H1 (cell line): Measurements from ENCODE around the gene LHFPL2. TPM values are rescaled to one million over a fixed set of nuclear protein-coding genes. Genes with fewer than 3 reads are reported as not detected.

Experiments used
- CTCF ChIA-PET: fragments of 300-600 bp; sonication (Branson Sonifier 250); formaldehyde crosslinking; loops from one replicate; lab custom pipeline; 2021; ENCODE audit not compliant: partially characterized antibody; lab: Charles Lee
- POLR2A ChIA-PET: fragments of 300-600 bp; sonication (Branson Sonifier 250); formaldehyde crosslinking; loops from one replicate; lab custom pipeline; 2021; ENCODE audit warnings: inconsistent platforms; ENCODE audit not compliant: partially characterized antibody; lab: Charles Lee
- DNase-seq, 2 experiments: peaks; one replicate each; pipeline versions ENCODE4 v3.0.0 to v3.0.0-alpha.2; 2010 to 2022; ENCODE audit warnings: low spot score in 2 of 2, low read depth in 1 of 2, mixed read lengths in 1 of 2
- FAIRE-seq: peaks from 2 replicates; lab custom pipeline; 2011; peaks lifted over from hg19 to GRCh38; lab: Jason Lieb, UNC
- H2AFZ ChIP-seq: 2 replicates; pipeline ENCODE4 v1.8.1; 2012; ENCODE audit warnings: low read length, inconsistent platforms
- H2AK5ac ChIP-seq: 2 replicates; pipeline ENCODE4 v1.6.1; 2013; ENCODE audit warnings: low read depth, low read length
- H2BK120ac ChIP-seq: replicated peaks from 2 replicates; pipeline ENCODE3; 2013; ENCODE audit warnings: low read depth, low read length, inconsistent platforms
- H2BK12ac ChIP-seq: 2 replicates; pipeline ENCODE4 v1.6.1; 2013; ENCODE audit warnings: low read depth, low read length
- H2BK15ac ChIP-seq: 2 replicates; pipeline ENCODE4 v1.6.1; 2013; ENCODE audit warnings: low read length
- H2BK20ac ChIP-seq: 2 replicates; pipeline ENCODE4 v1.6.1; 2013; ENCODE audit warnings: low read length
- H2BK5ac ChIP-seq: 2 replicates; pipeline ENCODE4 v1.6.1; 2013; ENCODE audit warnings: low read depth, low read length
- H3K14ac ChIP-seq: 2 replicates; pipeline ENCODE4 v1.6.1; 2013; ENCODE audit warnings: inconsistent platforms; ENCODE audit not compliant: insufficient read length
- H3K18ac ChIP-seq: 2 replicates; pipeline ENCODE4 v1.6.1; 2013; ENCODE audit warnings: low read length; ENCODE audit errors: extremely low read depth
- H3K23ac ChIP-seq: 2 replicates; pipeline ENCODE4 v1.6.1; 2013; ENCODE audit warnings: inconsistent platforms; ENCODE audit not compliant: insufficient read length
- H3K23me2 ChIP-seq: 2 replicates; pipeline ENCODE4 v1.6.1; 2013; ENCODE audit warnings: low read depth, low read length
- H3K27ac ChIP-seq: 2 replicates; pipeline ENCODE4 v1.6.1; 2011; ENCODE audit warnings: low read depth, low read length, inconsistent platforms
- H3K27me3 ChIP-seq, 4 experiments: replicated peaks in 1 of 4; 1 replicate in 1 of 4; 2 replicates in 3 of 4; pipeline versions ENCODE4 v1.6.1 to v1.8.1; 2011 to 2013; ENCODE audit warnings: low read length in 3 of 4, mild to moderate bottlenecking in 3 of 4, inconsistent platforms in 2 of 4, mixed read lengths in 2 of 4, moderate library complexity in 1 of 4; ENCODE audit not compliant: control insufficient read depth in 3 of 4, insufficient read depth in 3 of 4; ENCODE audit errors: extremely low read depth in 1 of 4
- H3K36me3 ChIP-seq, 4 experiments: 2 replicates each; pipeline versions ENCODE4 v1.6.1 to v1.8.1; 2011 to 2013; ENCODE audit warnings: mild to moderate bottlenecking in 4 of 4, low read length in 3 of 4, moderate library complexity in 2 of 4, control low read depth in 1 of 4, inconsistent platforms in 1 of 4; ENCODE audit not compliant: insufficient read depth in 4 of 4, control insufficient read depth in 2 of 4
- H3K4ac ChIP-seq: replicated peaks from 2 replicates; pipeline ENCODE3; 2013; ENCODE audit warnings: low read length, low read depth, mixed read lengths, inconsistent platforms; ENCODE audit not compliant: insufficient read length
- H3K4me1 ChIP-seq, 4 experiments: replicated peaks in 1 of 4; 1 replicate in 1 of 4; 2 replicates in 3 of 4; pipeline versions ENCODE4 v1.6.1 to v1.8.1; 2011 to 2013; ENCODE audit warnings: low read length in 3 of 4, inconsistent platforms in 2 of 4, mixed read lengths in 1 of 4; ENCODE audit not compliant: insufficient read depth in 4 of 4, control insufficient read depth in 3 of 4
- H3K4me2 ChIP-seq, 2 experiments: 2 replicates each; pipeline versions ENCODE4 v1.6.1 to v1.8.1; 2011 to 2013; ENCODE audit warnings: low read depth in 2 of 2, low read length in 2 of 2, control low read depth in 1 of 2, inconsistent platforms in 1 of 2, mild to moderate bottlenecking in 1 of 2; ENCODE audit not compliant: insufficient read depth in 1 of 2
- H3K4me3 ChIP-seq, 4 experiments: fragments of 200-600, 300-600 bp in 1 of 4; sonication (generic), shearing (Covaris generic), sonication (Bioruptor Twin) in 1 of 4; 2 replicates each; pipeline versions ENCODE4 v1.5.1 to v1.8.1; 2011 to 2016; ENCODE audit warnings: low read length in 4 of 4, low read depth in 3 of 4, control low read depth in 2 of 4, inconsistent platforms in 2 of 4, mild to moderate bottlenecking in 2 of 4, mixed read lengths in 1 of 4, moderate library complexity in 1 of 4; ENCODE audit not compliant: insufficient read depth in 2 of 4; ENCODE audit errors: extremely low read depth in 1 of 4
- H3K56ac ChIP-seq: replicated peaks from 2 replicates; pipeline ENCODE3; 2013; ENCODE audit warnings: low read depth, mild to moderate bottlenecking, mixed read lengths, low read length, inconsistent platforms; ENCODE audit not compliant: insufficient read length
- H3K79me1 ChIP-seq: 2 replicates; pipeline ENCODE4 v1.6.1; 2013; ENCODE audit warnings: low read depth, low read length, control low read depth
- H3K79me2 ChIP-seq, 2 experiments: 2 replicates each; pipeline versions ENCODE4 v1.6.1 to v1.8.1; 2012 to 2013; ENCODE audit warnings: low read length in 2 of 2, mild to moderate bottlenecking in 2 of 2, inconsistent platforms in 1 of 2; ENCODE audit not compliant: insufficient read depth in 2 of 2, control insufficient read depth in 1 of 2
- H3K9ac ChIP-seq, 4 experiments: replicated peaks in 1 of 4; 1 replicate in 1 of 4; 2 replicates in 3 of 4; pipeline versions ENCODE4 v1.6.1 to v1.8.1; 2011 to 2013; ENCODE audit warnings: low read depth in 3 of 4, low read length in 3 of 4, control low read depth in 2 of 4, mild to moderate bottlenecking in 2 of 4, moderate library complexity in 2 of 4, inconsistent platforms in 1 of 4; ENCODE audit errors: extremely low read depth in 1 of 4
- H3K9me3 ChIP-seq, 2 experiments: 2 replicates each; pipeline versions ENCODE4 v1.6.1 to v1.8.1; 2012 to 2013; ENCODE audit warnings: mild to moderate bottlenecking in 2 of 2, moderate library complexity in 2 of 2, control low read depth in 1 of 2, inconsistent platforms in 1 of 2, low read depth in 1 of 2, low read length in 1 of 2, mixed read lengths in 1 of 2; ENCODE audit not compliant: insufficient read depth in 2 of 2
- H4K20me1 ChIP-seq, 2 experiments: replicated peaks in 1 of 2; 2 replicates each; pipeline versions ENCODE3 to v1.8.1; 2011 to 2013; ENCODE audit warnings: inconsistent platforms in 2 of 2, low read length in 2 of 2, mild to moderate bottlenecking in 1 of 2; ENCODE audit not compliant: insufficient read depth in 2 of 2, control insufficient read depth in 1 of 2
- H4K5ac ChIP-seq: 2 replicates; pipeline ENCODE4 v1.6.1; 2013; ENCODE audit warnings: low read length, low read depth, mixed read lengths, inconsistent platforms; ENCODE audit not compliant: insufficient read length
- H4K8ac ChIP-seq: 2 replicates; pipeline ENCODE4 v1.8.0; 2013; ENCODE audit warnings: mild to moderate bottlenecking, moderate library complexity, low read length, inconsistent platforms; ENCODE audit not compliant: insufficient read depth; ENCODE audit errors: extremely low read depth
- H4K91ac ChIP-seq: replicated peaks from 2 replicates; pipeline ENCODE3; 2013; ENCODE audit warnings: low read length, mixed read lengths, inconsistent platforms; ENCODE audit not compliant: insufficient read length
- BRCA1 ChIP-seq: IDR thresholded peaks from 2 replicates; pipeline ENCODE4 v1.6.1; 2012; ENCODE audit warnings: low read depth, low read length, improper control_type of control experiment
- CEBPB ChIP-seq: IDR thresholded peaks from 2 replicates; pipeline ENCODE4 v1.6.1; 2012; ENCODE audit warnings: low read depth, low read length
- CHD1 ChIP-seq: IDR thresholded peaks from 2 replicates; pipeline ENCODE4 v1.6.1; 2012; ENCODE audit warnings: low read depth, low read length, improper control_type of control experiment
- SAP30 ChIP-seq: fragments of 300-600 bp; sonication (generic); IDR thresholded peaks from 2 replicates; pipeline ENCODE4 v1.7.1; 2012; ENCODE audit warnings: low read length, moderate library complexity, mild to moderate bottlenecking, inconsistent platforms; ENCODE audit not compliant: insufficient read depth, insufficient replicate concordance
- SIN3A ChIP-seq, 2 experiments: IDR thresholded peaks in 1 of 2; conservative IDR thresholded peaks in 1 of 2; 2 replicates each; pipeline ENCODE4 v1.6.1; 2011 to 2012; ENCODE audit warnings: low read length in 2 of 2, improper control_type of control experiment in 1 of 2, low read depth in 1 of 2, mild to moderate bottlenecking in 1 of 2
- whole genome bisulfite sequencing, 2 experiments: shearing (Covaris generic) in 1 of 2; methylation state at CpG; one replicate each; pipeline versions ENCODE4 v1.1.6 to v1.1.7; 2013 to 2015; ENCODE audit warnings: low lambda C conversion rate in 2 of 2, mixed read lengths in 2 of 2, inconsistent platforms in 1 of 2, low coverage in 1 of 2, missing lambda C conversion rate in 1 of 2; ENCODE audit not compliant: insufficient replicate concordance in 2 of 2, insufficient coverage in 1 of 2, insufficient read length in 1 of 2; ENCODE audit errors: extremely low coverage in 1 of 2, missing lambda C conversion rate in 1 of 2; 5-methylcytosine and 5-hydroxymethylcytosine counted together
- polyA plus RNA-seq, 7 experiments: library from polyadenylated mRNA; depleted of rRNA in 3 of 7; stranded (reverse) in 5 of 7; unstranded in 2 of 7; fragments of >200 nt in 5 of 7; fragments of 200-250 nt in 2 of 7; gene quantifications; 1 replicate in 5 of 7; 2 replicates in 1 of 7; 4 replicates in 1 of 7; pipeline versions ENCODE4 v1.2.1 to v1.2.3, GENCODE V29; 2011 to 2013; ENCODE audit warnings: missing spikeins in 2 of 7, mixed read lengths in 2 of 7
- total RNA-seq: library from RNA; stranded (reverse); fragmentation: NEBNext Ultra II Directional; extraction: Animal tissue kit (Norgen Biotek cat#: 25700); gene quantifications from 2 replicates; pipeline ENCODE4 v1.2.1, GENCODE V29; 2021

LHFPL2 gene
- total and polyA plus RNA-seq, 2 of the 8 experiments (the other 6 are each of a cell fraction or from before 2014, with no cell fraction given): 9.6 to 43.0 TPM

GRCh38 chr5:78628270-78628992, 20.1 kb downstream of the LHFPL2 start:
- FAIRE-seq (no peak), DNase-seq (no peak)
- Histone ChIP-seq H3K79me2 (peaks cover 0 to 82% of the 10 kb centered on the region in 2 experiments; a peak in 3 of 4 replicates), H4K8ac (no peak overlapping the region), H4K20me1 (peaks cover 8 to 9% of the 10 kb centered on the region in 2 experiments), H3K36me3 (peaks cover 4 to 28% (median 15%) of the 10 kb centered on the region in 4 experiments; a peak in 7 of 8 replicates), H4K5ac (no peak overlapping the region), H3K23me2 (no peaks in the 10 kb centered on the region), H3K4me1 (peaks cover 0 to 4% (median 0%) of the 10 kb centered on the region in 4 experiments; a peak in 1 of 7 replicates), H3K23ac (no peak overlapping the region), H3K9me3 (no peaks in the 10 kb centered on the region), H3K4me2 (no peak overlapping the region), H3K9ac (no peak overlapping the region), H2BK15ac (no peak overlapping the region), H2AK5ac (no peak overlapping the region), H3K79me1 (peaks cover 9% of the 10 kb centered on the region; the same call in 1 of the 2 replicates), H3K4ac (no peak overlapping the region), H3K14ac (no peak overlapping the region), H2AFZ (no peak overlapping the region), H4K91ac (no peak overlapping the region), H2BK120ac (no peak overlapping the region), H2BK12ac (no peak overlapping the region)
- WGBS, 2 experiments: 81% methylated on average over 5 of the region's 5 CpGs; no CpG with 5 or more reads in 1 of the 2 experiments
- TF ChIP-seq SAP30 (no peak), SIN3A (conservative IDR thresholded peaks at IDR 0.05 in 1 of 2, IDR thresholded peaks at IDR 0.05 in 1 of 2; ENCODE audit: low read depth in 1 of 2, low read length in 2 of 2) (no peak), CHD1 (no peak), CEBPB (no peak), BRCA1 (no peak)
- TF ChIP-seq, all 59 proteins: peak for 0
- CTCF ChIA-PET: interaction anchor here (0.6 to 4.9 kb wide), 15 partner anchors 12 to 308 kb away, joined by 3 to 36 read pairs (median 4); no protein-coding TSS in a partner anchor
- no peak overlapping the region for H2BK5ac ChIP-seq
- H3K18ac ChIP-seq: no peak overlapping the region
- H3K27me3 ChIP-seq: no peaks in the 10 kb centered on the region
- no peak overlapping the region for H2BK20ac ChIP-seq
- H3K4me3 ChIP-seq: no peak overlapping the region
- H3K56ac ChIP-seq: no peak overlapping the region
- POLR2A ChIA-PET: interaction anchor here (1.3 kb wide), 1 partner anchor 11 kb away, joined by 5 read pairs; no protein-coding TSS in a partner anchor
- H3K27ac ChIP-seq: no peak overlapping the region
